NT2/D1 (cell line): ENCODE results near the gene CIAO3.
A peak's percentile ranks its signal among the peaks of the same experiment; 100 is the strongest.

ENCODE experiments used
- DNase-seq: peaks from one replicate; pipeline ENCODE4 v3.0.0-alpha.2; 2011; ENCODE audit warnings: low read depth, low spot score
- H3K27me3 ChIP-seq: 2 replicates; pipeline ENCODE4 v1.6.0; 2011; ENCODE audit warnings: mild to moderate bottlenecking; ENCODE audit not compliant: insufficient read length, insufficient read depth
- H3K36me3 ChIP-seq: 2 replicates; pipeline ENCODE4 v1.6.1; 2011; ENCODE audit warnings: mild to moderate bottlenecking, low read length, mixed read lengths; ENCODE audit not compliant: insufficient read depth, insufficient read length
- H3K4me1 ChIP-seq: 2 replicates; pipeline ENCODE4 v1.5.1; 2011; ENCODE audit not compliant: insufficient read depth, insufficient read length
- H3K4me3 ChIP-seq: 2 replicates; pipeline ENCODE4 v1.5.1; 2011; ENCODE audit warnings: low read depth; ENCODE audit not compliant: insufficient read length
- H3K9ac ChIP-seq: 2 replicates; pipeline ENCODE4 v1.6.0; 2011; ENCODE audit warnings: low read depth; ENCODE audit not compliant: insufficient read length
- H3K9me3 ChIP-seq: 2 replicates; pipeline ENCODE4 v1.5.1; 2011; ENCODE audit warnings: mild to moderate bottlenecking, low read length; ENCODE audit not compliant: insufficient read depth
- SUZ12 ChIP-seq: IDR thresholded peaks from 2 replicates; pipeline ENCODE4 v1.6.1; 2011; ENCODE audit not compliant: insufficient read length, insufficient read depth; ENCODE audit errors: extremely low read depth
- YY1 ChIP-seq: IDR thresholded peaks from 2 replicates; pipeline ENCODE4 v1.6.1; 2011; ENCODE audit not compliant: insufficient read length, insufficient read depth
- ZNF274 ChIP-seq: IDR thresholded peaks from 2 replicates; pipeline ENCODE4 v1.6.1; 2011; ENCODE audit warnings: mild to moderate bottlenecking, low read depth, low read length

CIAO3 gene

GRCh38 chr16:740764-741505 lies at the start of gene CIAO3:
Gene CIAO3, minus strand, starts transcription at chr16:740997. Its CDS starts 12 bp downstream, at chr16:740985.
- H3K9me3 ChIP-seq, result no peaks in the 10 kb centered on the region
- TF ChIP-seq ZNF274 (no peak), SUZ12 (no peak), YY1 (peak; percentile 93)

GRCh38 chr16:790086-790485 lies 49.3 kb upstream of the CIAO3 start:
- Histone ChIP-seq H3K27me3 (no peaks in the 10 kb centered on the region), H3K4me3 (no peak overlapping the region), H3K9me3 (no peaks in the 10 kb centered on the region), H3K4me1 (peaks cover 18% of the 10 kb centered on the region), H3K9ac (peak overlapping the region; percentile 98), H3K36me3 (peaks cover 82% of the 10 kb centered on the region)
- DNase-seq, result no peak
- no peak for TF ChIP-seq YY1
- TF ChIP-seq SUZ12, result no peak
- TF ChIP-seq ZNF274, result no peak

More at GRCh38 chr16:740764-741505, at the start of gene CIAO3:
- no peaks in the 10 kb centered on the region for H3K27me3 ChIP-seq
- H3K4me3 ChIP-seq, result peak within 1 kb of the TSS; percentile 87
- peaks cover 29% of the 10 kb centered on the region for H3K36me3 ChIP-seq
- peak; percentile 90 for DNase-seq
- H3K4me1 ChIP-seq, result peaks cover 2% of the 10 kb centered on the region
- H3K9ac ChIP-seq, result peak within 1 kb of the TSS; percentile 97

GRCh38 chr16:789191-789850 lies 48.5 kb upstream of the CIAO3 start:
- H3K4me1 ChIP-seq, result peaks cover 16% of the 10 kb centered on the region
- peaks cover 81% of the 10 kb centered on the region for H3K36me3 ChIP-seq
- DNase-seq, result no peak
- no peak for TF ChIP-seq SUZ12
- no peak for TF ChIP-seq ZNF274
- TF ChIP-seq YY1, result no peak
- H3K9me3 ChIP-seq, result no peaks in the 10 kb centered on the region
- H3K27me3 ChIP-seq, result no peaks in the 10 kb centered on the region
- peak overlapping the region; percentile 98 for H3K9ac ChIP-seq
- H3K4me3 ChIP-seq, result peak overlapping the region; percentile 99

GRCh38 chr16:788399-789126 lies 47.8 kb upstream of the CIAO3 start, which contains the start of gene CHTF18:
Gene CHTF18, plus strand, starts transcription at chr16:788620. Its CDS starts 65 bp downstream, at chr16:788685.
- peaks cover 79% of the 10 kb centered on the region for H3K36me3 ChIP-seq
- peak; percentile 85 for DNase-seq
- H3K27me3 ChIP-seq, result no peaks in the 10 kb centered on the region
- no peaks in the 10 kb centered on the region for H3K9me3 ChIP-seq
- peak within 1 kb of the TSS; percentile 99 for H3K4me3 ChIP-seq
- H3K4me1 ChIP-seq, result peaks cover 14% of the 10 kb centered on the region
- peak within 1 kb of the TSS; percentile 99 for H3K9ac ChIP-seq
- TF ChIP-seq ZNF274 (no peak), SUZ12 (no peak), YY1 (no peak)

GRCh38 chr16:787978-788398 lies 47.2 kb upstream of the CIAO3 start, which contains the start of gene RPUSD1:
Gene RPUSD1, minus strand, starts transcription at chr16:788381. Its CDS starts 644 bp downstream, at chr16:787737.
- TF ChIP-seq ZNF274 (no peak), SUZ12 (no peak), YY1 (no peak)
- Histone ChIP-seq H3K9me3 (no peaks in the 10 kb centered on the region), H3K36me3 (peaks cover 73% of the 10 kb centered on the region), H3K4me3 (peak within 1 kb of the TSS; percentile 99), H3K9ac (peak within 1 kb of the TSS; percentile 99), H3K4me1 (peaks cover 15% of the 10 kb centered on the region), H3K27me3 (no peaks in the 10 kb centered on the region)
- no peak for DNase-seq

- no peak for DNase-seq
- Histone ChIP-seq H3K4me1 (peaks cover 17% of the 10 kb centered on the region), H3K36me3 (peaks cover 68% of the 10 kb centered on the region), H3K4me3 (peak overlapping the region; percentile 90), H3K9ac (peak overlapping the region; percentile 99), H3K9me3 (no peaks in the 10 kb centered on the region), H3K27me3 (no peaks in the 10 kb centered on the region)
- TF ChIP-seq YY1, result no peak
- TF ChIP-seq ZNF274, result no peak
- no peak for TF ChIP-seq SUZ12
Observed at GRCh38 chr16:787321-787966, 46.6 kb upstream of the CIAO3 start.
